ENCODE results near the gene NAT14.
A peak's percentile ranks its signal among the peaks of the same experiment; 100 is the strongest.
"Not testable (repeated sequence)": the region's sequence is repeated elsewhere in the genome, so short reads cannot be mapped to it uniquely, and the experiment has no call there.

NAT14 gene

DNA sequence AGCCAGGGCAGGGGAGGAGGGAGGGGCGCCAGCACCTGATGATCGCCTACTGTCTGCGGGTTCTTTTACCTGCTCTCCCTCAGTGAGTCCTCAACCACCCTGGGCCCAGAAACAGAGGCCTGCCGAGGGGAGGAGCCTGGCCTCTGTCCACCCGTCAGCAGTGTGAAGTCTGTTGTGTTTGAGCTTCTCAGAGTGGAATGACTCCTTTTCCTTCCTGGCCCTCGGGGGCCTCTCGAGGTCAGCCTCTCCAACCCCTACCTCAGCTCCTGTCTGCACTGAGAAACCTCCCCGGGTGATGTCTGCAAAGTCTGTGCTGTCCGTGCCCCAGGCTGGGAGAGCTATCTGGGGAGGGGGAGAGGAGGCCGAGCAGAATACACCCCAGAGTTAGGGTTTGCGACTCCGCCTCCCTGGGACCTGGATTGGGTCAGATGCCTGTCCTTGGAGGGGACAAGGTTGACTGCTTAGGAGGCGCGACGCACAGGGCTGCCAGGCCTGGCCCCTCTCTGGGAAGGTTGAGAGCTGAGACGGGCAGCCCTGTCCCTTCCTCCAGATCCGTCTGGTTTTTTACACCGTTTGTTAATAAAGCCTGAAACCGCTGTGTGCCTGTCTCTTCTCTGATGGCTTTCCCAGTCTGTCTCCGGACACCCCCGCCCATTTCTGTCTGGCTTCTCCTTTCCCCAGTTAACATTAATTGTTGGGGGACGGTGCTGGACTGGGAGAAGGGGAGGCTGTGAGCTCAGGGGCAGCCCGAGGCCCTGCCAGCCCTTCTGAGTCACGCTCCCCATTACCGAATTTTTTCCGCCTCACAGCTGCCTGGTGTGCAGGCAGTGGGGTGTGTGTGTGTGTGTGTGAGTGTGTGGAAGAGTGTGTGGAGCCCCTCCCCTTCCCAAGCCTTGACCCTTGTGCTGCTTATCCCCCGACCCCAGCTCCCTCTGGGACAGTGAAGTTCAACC is 2.3 kb downstream of the NAT14 start:
- peak; percentile 87 to 90 for DNase-seq (ENCODE audit: low read depth in 2 of 2)

DNA sequence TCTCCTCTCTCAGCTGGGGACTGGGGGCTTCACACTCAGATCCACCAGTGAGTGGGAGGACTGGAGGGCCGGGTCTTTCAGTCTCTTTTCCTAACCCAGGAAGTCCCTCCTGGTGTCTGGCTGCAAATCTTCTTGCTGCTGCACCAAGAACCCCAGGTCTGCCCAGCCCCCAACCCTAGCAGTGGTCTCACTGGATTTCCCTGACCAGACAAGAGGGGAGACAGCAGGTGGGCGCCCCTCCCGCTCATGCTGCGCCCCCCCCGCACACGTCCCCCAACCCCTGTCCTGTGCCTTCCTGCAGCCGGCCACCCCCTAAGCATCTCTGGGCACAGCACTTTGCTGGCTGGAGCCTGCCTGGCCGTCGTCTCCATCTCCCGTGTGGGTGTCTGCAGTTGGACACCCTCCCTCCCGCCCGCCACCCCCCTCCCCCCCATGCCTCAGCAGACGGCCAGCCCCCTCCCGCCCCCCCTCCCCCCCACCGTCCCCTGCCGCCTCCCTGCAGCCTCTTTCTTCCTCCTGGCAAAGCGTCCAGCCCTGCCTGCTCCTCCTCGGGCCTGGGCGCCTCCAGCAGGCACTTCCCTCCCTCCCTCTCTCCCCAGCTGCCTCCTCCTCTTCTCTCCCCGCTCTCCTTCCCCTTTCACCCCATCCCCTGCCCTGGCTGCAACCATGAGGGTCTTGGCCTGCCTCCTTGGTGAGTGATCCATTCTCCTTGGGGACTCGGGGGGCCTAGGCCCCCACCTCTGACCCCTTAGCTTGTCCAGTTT is 3.1 kb downstream of the NAT14 start, which contains the start of gene SSC5D:
Gene SSC5D, plus strand, starts transcription at position 513 of the 764 bp plus-strand sequence. Its CDS starts 154 bp downstream, at position 667.
- DNase-seq (ENCODE audit: low read depth in 2 of 2), result no peak

DNA sequence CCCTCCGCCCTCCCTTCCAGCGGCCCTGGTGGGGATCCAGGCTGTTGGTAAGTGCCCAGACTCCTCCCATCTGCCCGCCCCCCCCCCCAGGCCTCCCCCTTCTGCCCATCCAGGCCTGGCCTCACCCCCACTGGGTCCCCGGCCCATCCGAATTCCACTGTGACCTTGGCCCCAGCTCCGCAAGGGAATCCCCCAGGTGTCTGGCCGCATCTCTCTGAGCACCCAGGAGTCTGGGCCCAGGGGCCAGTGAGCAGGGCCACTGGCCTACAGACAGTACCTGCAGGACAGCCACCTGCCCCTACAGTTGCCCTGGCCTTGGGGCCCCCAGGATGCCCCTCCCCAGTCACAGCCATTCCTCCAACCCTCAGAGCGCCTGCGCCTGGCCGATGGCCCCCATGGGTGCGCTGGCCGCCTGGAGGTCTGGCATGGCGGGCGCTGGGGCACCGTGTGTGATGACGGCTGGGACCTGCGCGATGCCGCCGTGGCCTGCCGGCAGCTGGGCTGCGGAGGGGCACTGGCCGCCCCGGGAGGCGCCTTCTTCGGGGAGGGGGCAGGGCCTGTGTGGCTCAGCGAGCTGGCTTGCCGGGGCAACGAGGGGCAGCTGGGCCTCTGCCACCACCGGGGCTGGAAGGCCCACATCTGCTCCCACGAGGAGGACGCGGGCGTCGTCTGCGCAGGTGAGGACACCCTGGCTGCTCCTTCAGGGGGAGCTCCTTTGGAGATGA is 4.2 kb downstream of the NAT14 start:
- no peak for DNase-seq (ENCODE audit: low read depth in 2 of 2)

DNA sequence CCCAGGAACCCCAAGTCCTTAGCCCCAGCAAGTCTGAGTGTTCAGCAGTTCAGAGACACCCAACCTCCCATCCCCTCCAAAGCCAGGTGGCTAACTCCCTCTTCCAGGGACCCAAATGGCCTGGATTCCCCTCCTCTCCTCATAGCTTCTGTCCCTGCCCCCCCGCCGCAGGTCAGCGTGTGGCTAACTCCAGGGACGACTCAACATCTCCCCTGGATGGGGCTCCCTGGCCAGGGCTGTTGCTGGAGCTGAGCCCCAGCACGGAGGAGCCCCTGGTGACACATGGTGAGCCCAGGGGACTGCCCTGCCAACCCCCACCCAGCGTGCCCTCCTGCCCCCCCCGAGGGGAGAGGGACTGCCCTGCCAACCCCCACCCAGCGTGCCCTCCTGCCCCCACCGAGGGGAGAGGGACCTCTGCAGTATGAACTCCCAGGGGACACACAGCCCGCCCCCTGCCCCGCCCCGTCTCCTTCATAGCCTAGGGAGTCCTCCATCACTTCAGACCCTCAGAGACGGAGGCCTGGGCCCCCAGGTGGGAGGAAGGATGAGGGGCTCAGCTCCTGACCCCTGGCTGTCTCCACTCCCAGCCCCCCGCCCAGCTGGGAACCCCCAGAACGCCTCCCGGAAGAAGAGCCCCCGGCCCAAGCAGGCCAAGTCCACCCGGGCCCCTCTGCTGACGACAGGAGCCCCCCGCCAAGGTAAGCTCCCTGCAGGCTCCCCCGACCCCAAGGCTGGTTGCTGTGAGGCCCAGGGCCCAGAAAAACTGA is 4.9 kb downstream of the NAT14 start:
- DNase-seq (ENCODE audit: low read depth in 2 of 2), result no peak

GRCh38 chr19:55490478-55491432 is 5.8 kb downstream of the NAT14 start:
- no peak for DNase-seq (ENCODE audit: low read depth in 2 of 2)

DNA sequence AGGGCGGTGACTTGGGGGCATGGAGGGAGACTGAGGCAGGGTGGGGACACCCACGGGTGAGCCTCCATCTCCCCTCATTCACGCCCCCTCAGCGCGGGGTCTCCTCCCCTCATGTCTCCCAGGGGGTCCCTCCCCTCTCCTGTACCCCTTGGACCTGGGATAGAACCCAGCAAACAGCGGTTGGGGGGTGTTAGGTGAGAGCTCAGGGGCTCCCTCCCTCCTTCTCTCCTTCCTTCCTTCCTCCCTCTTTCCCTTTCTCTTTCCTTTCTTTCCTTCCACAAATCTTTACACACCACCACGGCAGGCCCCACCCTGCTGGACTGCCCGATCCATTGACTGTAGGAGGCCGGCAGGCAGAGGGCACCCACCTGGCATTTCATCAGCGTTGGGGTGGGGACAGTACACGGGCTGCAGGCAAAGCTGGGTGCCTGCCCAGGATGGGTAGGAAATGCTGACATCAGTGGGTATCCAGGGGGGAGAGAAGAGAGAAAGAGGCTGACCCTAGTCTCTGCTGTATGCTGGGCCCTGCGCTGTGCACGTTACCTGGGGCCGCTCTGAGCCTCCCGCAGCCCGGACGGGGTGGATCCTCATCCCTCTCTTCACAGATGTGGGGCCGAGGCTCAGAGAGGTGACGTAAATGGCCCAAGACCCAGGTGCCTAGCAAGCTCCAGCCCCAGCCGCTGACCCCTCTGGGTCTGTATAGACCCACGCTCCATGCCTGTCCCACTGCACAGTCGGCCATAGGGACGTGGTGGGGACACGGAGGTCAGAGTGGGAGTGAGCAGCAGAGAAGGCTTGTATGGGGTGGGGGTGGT is 6.8 kb downstream of the NAT14 start:
- no peak for DNase-seq (ENCODE audit: low read depth in 2 of 2)

DNA sequence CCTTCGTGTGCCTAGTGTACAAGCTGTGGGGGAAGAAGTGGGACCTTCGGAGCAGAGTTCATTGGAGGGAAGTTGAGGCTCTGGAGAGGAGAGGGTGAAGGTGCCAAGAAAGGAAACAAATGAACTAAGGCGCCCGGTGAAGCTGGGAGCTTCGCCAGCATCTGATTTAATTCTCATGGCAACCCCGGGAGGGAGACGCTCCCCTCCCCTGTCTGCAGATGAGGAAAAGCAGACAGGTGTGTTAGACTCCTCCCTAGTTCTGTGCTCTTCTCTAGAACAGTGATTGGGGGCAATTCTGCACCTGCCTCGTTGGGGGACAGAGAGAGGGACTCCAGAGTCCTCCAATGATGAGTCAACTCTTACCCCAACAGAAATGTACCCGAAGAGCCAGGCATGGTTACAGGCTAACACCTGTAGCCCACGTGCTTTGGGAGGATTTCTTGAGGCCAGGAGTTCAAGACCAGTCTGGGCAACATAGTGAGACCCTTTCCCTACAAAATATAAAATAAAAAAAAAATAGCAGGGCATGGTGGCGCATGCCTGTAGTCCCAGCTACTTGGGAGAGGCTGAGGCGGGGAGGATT is 7.5 kb downstream of the NAT14 start:
- no peak for DNase-seq (ENCODE audit: low read depth in 2 of 2)

DNA sequence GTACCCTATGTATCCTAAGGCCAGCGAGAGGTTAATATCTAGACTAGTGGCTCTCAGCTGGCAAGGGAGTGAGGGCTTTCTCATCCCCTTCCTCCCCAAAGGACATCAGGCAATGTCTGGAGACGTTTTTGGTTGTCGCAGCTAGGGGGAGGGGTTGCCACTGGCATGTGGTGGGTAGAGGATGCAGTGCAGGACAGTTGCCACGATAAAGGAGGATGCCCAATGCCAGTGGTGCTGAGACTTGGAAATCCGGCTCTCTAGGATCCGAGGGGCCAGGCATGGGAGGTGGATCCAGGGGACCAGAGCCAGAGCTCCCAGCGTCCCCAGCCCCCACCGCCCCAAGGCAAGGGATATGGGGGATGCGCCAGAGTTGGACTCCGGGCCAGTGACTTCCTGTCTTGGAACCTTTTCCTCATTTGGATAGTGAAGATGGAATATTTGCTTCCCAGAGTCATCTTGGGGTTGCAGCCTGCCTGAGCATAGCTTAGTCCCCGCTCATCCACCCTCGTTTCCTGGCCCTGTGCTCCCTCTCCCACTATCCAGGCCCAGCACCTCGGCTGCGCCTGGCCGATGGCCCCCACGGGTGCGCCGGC is 8.2 kb downstream of the NAT14 start:
- DNase-seq (ENCODE audit: low read depth in 2 of 2), result no peak

GRCh38 chr19:55493645-55494171 is 8.7 kb downstream of the NAT14 start:
- no peak for DNase-seq (ENCODE audit: low read depth in 2 of 2)

DNA sequence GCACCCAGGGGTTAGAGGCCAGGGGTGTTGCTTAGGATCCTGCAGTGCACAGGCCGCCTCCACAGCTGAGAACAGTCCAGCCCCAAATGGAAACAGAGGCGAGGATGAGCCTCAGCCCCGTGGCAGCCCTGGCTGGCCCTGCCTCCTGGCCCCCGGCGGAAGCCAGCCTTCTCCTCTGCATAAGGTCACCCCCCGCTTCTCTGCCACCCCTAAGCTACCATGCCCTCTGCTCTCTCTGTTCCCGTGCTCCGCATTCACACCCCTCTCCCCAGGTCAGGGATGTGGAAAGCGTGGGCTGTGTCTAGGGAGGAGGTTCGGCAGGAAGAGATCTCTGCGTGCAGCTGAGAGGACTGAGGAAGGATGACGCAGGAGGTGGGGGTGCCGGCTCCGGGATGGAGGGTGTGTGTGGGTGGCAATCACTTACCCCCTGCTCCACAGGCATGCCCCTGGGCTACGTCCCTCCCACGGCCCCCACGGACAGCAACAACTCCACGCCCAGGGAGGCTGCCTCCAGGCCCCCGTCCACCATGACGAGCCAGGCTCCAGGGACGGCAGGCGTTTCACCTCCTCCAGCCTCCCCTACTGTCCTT is 9.3 kb downstream of the NAT14 start:
- no peak for DNase-seq (ENCODE audit: low read depth in 2 of 2)

DNA sequence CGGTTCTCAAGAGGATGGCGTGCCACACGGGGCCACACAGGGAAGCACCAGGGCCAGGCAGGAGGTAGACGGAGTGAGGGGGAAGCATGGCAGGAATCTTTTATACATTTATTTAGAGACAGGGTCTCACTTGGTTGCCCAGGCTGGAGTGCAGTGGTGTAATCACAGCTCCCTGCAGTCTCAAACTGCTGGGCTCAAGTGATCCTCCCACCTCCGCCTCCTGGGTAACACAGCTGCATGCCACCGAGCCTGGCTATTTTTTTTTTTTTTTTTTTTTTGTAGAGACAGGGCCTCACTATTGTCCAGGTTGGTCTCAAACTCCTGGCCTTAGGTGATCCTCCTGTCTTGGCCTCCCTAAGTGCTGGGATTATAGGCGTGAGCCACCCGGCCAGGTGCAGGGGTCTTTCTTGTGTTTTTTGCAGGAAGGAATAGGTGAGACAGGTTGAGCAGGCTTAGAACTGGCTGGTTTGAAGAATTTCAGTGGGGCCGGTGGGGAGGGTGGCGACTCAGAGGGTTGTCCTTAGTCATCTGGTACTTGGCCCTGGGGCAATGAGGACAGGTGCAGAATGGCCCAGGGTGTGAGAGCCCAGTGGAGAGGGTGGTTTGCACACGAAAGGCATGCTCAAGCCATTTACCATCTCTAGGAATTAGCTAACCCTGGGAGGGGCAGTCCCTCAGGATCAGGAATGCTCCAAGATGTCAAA is 10.8 kb downstream of the NAT14 start:
- no peak for DNase-seq (ENCODE audit: low read depth in 2 of 2)

DNA sequence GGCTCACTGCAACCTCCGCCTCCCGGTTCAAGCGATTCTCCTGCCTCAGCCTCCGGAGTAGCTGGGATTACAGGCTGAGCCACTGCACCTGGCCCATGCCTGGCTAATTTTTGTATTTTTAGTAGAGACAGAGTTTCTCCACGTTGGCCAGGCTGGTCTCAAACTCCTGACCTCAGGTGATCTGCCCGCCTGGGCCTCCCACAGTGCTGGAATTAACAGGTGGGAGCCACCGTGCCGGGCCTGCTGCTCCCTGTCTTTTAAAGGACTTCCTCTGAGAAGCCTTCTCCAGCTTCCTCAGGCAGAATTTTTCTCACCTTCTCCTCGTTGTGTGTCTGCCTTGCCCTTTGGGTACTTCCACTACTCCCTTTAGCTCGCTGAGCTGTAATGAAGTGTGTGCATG is 11.8 kb downstream of the NAT14 start:
- DNase-seq (ENCODE audit: low read depth in 2 of 2), result not testable (repeated sequence)

DNA sequence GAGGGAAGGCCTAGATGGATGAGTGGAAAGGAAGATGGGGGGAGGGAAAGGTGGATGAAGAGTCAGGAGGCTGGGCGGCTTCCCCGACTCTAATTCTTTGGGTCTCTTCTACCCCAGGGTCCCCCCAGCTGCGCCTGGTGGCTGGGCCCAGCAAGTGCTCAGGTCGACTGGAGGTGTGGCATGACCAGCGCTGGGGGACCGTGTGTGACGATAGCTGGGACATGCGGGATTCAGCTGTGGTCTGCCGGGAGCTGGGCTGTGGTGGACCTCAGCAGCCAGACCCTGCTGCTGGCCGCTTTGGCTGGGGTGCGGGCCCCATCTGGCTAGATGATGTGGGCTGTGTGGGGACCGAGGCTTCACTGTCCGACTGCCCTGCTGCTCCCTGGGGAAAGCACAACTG is 12.8 kb downstream of the NAT14 start:
- DNase-seq (ENCODE audit: low read depth in 2 of 2), result no peak

DNA sequence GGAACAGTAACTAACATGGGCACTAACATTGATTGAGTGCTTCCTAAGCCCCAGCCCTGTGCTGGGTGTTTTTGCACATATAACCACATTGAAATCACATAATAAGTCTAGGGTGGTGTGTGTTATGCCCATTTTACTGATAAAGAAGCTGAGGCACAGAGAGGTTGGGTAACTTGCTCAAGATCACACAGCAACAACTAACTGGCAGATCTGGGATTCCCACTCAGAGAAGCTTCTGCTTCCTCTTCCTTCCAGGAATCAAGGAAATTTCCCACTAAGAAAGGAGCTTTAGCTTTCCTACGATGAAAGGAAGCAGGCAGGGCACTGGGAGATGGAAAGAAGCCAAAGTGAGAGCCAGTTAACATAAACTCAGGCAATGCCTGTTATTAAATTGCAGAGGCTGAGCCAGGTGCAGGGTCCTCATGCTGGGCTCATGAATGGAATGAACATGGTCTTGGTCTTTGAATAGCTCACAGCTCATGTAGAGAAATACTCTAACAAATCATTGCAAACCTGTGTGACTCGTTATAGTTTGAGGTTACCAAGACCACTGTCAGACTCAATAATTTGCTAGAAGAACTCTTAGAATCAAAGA is 13.4 kb downstream of the NAT14 start:
- DNase-seq (ENCODE audit: low read depth in 2 of 2), result no peak

- no peak for DNase-seq (ENCODE audit: low read depth in 2 of 2)
Measured at GRCh38 chr19:55500368-55500952, 15.5 kb downstream of the NAT14 start.

- DNase-seq (ENCODE audit: low read depth in 2 of 2), result no peak
Measured at GRCh38 chr19:55502197-55502952, 17.4 kb downstream of the NAT14 start.
